Fibroblast of lung (primary cell): ENCODE measurements around the gene MLYCD. TPM values are rescaled to one million over a fixed set of nuclear protein-coding genes. Genes with fewer than 3 reads are reported as not detected.

Experiments used
- DNase-seq, 2 donors: peaks; one replicate each; pipeline versions ENCODE4 v3.0.0 to v3.0.0-alpha.2; 2010; ENCODE audit warnings: low read depth in 2 of 2
- H2AFZ ChIP-seq: 2 replicates; pipeline ENCODE4 v1.5.1; 2012; ENCODE audit warnings: low read length, control low read depth, inconsistent platforms
- H3K27ac ChIP-seq: 2 replicates; pipeline ENCODE4 v1.5.1; 2011; ENCODE audit warnings: low read length, control low read depth; ENCODE audit not compliant: insufficient read depth
- H3K27me3 ChIP-seq: 2 replicates; pipeline ENCODE4 v1.5.1; 2011; ENCODE audit warnings: mild to moderate bottlenecking, low read length; ENCODE audit not compliant: control insufficient read depth, insufficient read depth
- H3K36me3 ChIP-seq: 2 replicates; pipeline ENCODE4 v1.5.1; 2011; ENCODE audit warnings: low read length; ENCODE audit not compliant: control insufficient read depth, insufficient read depth
- H3K4me1 ChIP-seq: 2 replicates; pipeline ENCODE4 v1.5.1; 2011; ENCODE audit warnings: low read length; ENCODE audit not compliant: control insufficient read depth, insufficient read depth; ENCODE audit errors: extremely low read depth
- H3K4me2 ChIP-seq: 2 replicates; pipeline ENCODE4 v1.5.1; 2011; ENCODE audit warnings: low read length, control low read depth; ENCODE audit not compliant: insufficient read depth; ENCODE audit errors: extremely low read depth
- H3K4me3 ChIP-seq, 4 experiments: fragments of 200-600 bp in 1 of 4; sonication (generic) in 1 of 4; replicated peaks in 1 of 4; 2 replicates each; pipeline ENCODE4 v1.5.1; 2011 to 2016; ENCODE audit warnings: low read length in 4 of 4, low read depth in 3 of 4, mild to moderate bottlenecking in 3 of 4, control low read depth in 2 of 4, inconsistent platforms in 1 of 4, mixed read lengths in 1 of 4; ENCODE audit not compliant: insufficient read depth in 1 of 4; ENCODE audit errors: control extremely low read depth in 1 of 4
- H3K79me2 ChIP-seq: 2 replicates; pipeline ENCODE4 v1.5.1; 2012; ENCODE audit warnings: mild to moderate bottlenecking, low read length, inconsistent platforms; ENCODE audit not compliant: control insufficient read depth, insufficient read depth
- H3K9ac ChIP-seq: 2 replicates; pipeline ENCODE4 v1.5.1; 2011; ENCODE audit warnings: mild to moderate bottlenecking, low read length, control low read depth; ENCODE audit not compliant: insufficient read depth
- H3K9me3 ChIP-seq: 2 replicates; pipeline ENCODE4 v1.5.1; 2012; ENCODE audit warnings: low read depth, low read length; ENCODE audit not compliant: control insufficient read depth, insufficient read depth
- H4K20me1 ChIP-seq: 2 replicates; pipeline ENCODE4 v1.5.1; 2011; ENCODE audit warnings: low read length; ENCODE audit not compliant: control insufficient read depth, insufficient read depth; ENCODE audit errors: extremely low read depth
- CTCF ChIP-seq, 2 donors: IDR thresholded peaks in 1 of 2; conservative IDR thresholded peaks in 1 of 2; 1 replicate in 1 of 2; 2 replicates in 1 of 2; pipeline ENCODE4 v1.5.1; 2011 to 2012; ENCODE audit warnings: low read length in 2 of 2, control low read depth in 1 of 2, inconsistent platforms in 1 of 2, low read depth in 1 of 2, mild to moderate bottlenecking in 1 of 2
- EZH2 ChIP-seq: IDR thresholded peaks from 2 replicates; pipeline ENCODE4 v1.5.1; 2012; ENCODE audit warnings: low read length, control low read depth, mild to moderate bottlenecking; ENCODE audit errors: missing control alignments
- polyA plus RNA-seq, 2 donors: library from polyadenylated mRNA; depleted of rRNA in 1 of 2; stranded (reverse) in 1 of 2; unstranded in 1 of 2; fragments of >200 nt; gene quantifications; 2 replicates each; pipeline ENCODE4 v1.2.1, GENCODE V29; 2011 to 2012; ENCODE audit warnings: missing spikeins in 1 of 2
- total RNA-seq: library from RNA; depleted of rRNA; stranded (reverse); fragments of >200 nt; gene quantifications from 2 replicates; pipeline ENCODE4 v1.2.1, GENCODE V29; 2014

MLYCD gene
- total and polyA plus RNA-seq, 2 donors (not counting 1 experiment from before 2014, with no cell fraction given), result 1.0 to 3.8 TPM

- no peaks in the 10 kb centered on the region for H3K36me3 ChIP-seq
- TF ChIP-seq EZH2, result no peak
- TF ChIP-seq CTCF (conservative IDR thresholded peaks at IDR 0.05 in 1 of 2, IDR thresholded peaks at IDR 0.05 in 1 of 2; ENCODE audit: low read depth in 1 of 2, low read length in 2 of 2), result peak in 1 of 2 donors; percentile 27
- no peak overlapping the region for H3K9ac ChIP-seq
- no peaks in the 10 kb centered on the region for H3K9me3 ChIP-seq
- H3K4me2 ChIP-seq, result no peak overlapping the region
- H3K4me3 ChIP-seq, result no peak overlapping the region
- H3K27ac ChIP-seq, result no peak overlapping the region
- DNase-seq, result peak in 1 of 2 donors; percentile 23
- no peaks in the 10 kb centered on the region for H3K4me1 ChIP-seq
- no peak overlapping the region for H2AFZ ChIP-seq
- no peaks in the 10 kb centered on the region for H3K79me2 ChIP-seq
- H4K20me1 ChIP-seq, result no peaks in the 10 kb centered on the region
- no peaks in the 10 kb centered on the region for H3K27me3 ChIP-seq
Measured at GRCh38 chr16:83887080-83887479, 11.8 kb upstream of the MLYCD start.

GRCh38 chr16:83887564-83887963 is 11.4 kb upstream of the MLYCD start:
- no peaks in the 10 kb centered on the region for H3K4me1 ChIP-seq
- no peaks in the 10 kb centered on the region for H3K36me3 ChIP-seq
- H3K27ac ChIP-seq, result no peak overlapping the region
- no peak overlapping the region for H3K4me3 ChIP-seq
- no peaks in the 10 kb centered on the region for H3K79me2 ChIP-seq
- H2AFZ ChIP-seq, result no peak overlapping the region
- no peak for DNase-seq
- no peak for TF ChIP-seq CTCF (conservative IDR thresholded peaks at IDR 0.05 in 1 of 2, IDR thresholded peaks at IDR 0.05 in 1 of 2; ENCODE audit: low read depth in 1 of 2, low read length in 2 of 2)
- no peak for TF ChIP-seq EZH2
- H3K27me3 ChIP-seq, result no peaks in the 10 kb centered on the region
- no peaks in the 10 kb centered on the region for H3K9me3 ChIP-seq
- H4K20me1 ChIP-seq, result no peaks in the 10 kb centered on the region
- no peak overlapping the region for H3K4me2 ChIP-seq
- no peak overlapping the region for H3K9ac ChIP-seq

GRCh38 chr16:83888672-83889044 is 10.3 kb upstream of the MLYCD start:
- H3K9me3 ChIP-seq, result no peaks in the 10 kb centered on the region
- no peaks in the 10 kb centered on the region for H3K4me1 ChIP-seq
- no peaks in the 10 kb centered on the region for H4K20me1 ChIP-seq
- H3K4me3 ChIP-seq, result no peak overlapping the region
- H3K27me3 ChIP-seq, result no peaks in the 10 kb centered on the region
- H2AFZ ChIP-seq, result no peak overlapping the region
- H3K4me2 ChIP-seq, result no peak overlapping the region
- no peaks in the 10 kb centered on the region for H3K36me3 ChIP-seq
- TF ChIP-seq CTCF (conservative IDR thresholded peaks at IDR 0.05 in 1 of 2, IDR thresholded peaks at IDR 0.05 in 1 of 2; ENCODE audit: low read depth in 1 of 2, low read length in 2 of 2), result no peak
- TF ChIP-seq EZH2, result no peak
- H3K9ac ChIP-seq, result no peak overlapping the region
- no peak for DNase-seq
- H3K79me2 ChIP-seq, result no peaks in the 10 kb centered on the region
- H3K27ac ChIP-seq, result no peak overlapping the region
